Measurements from ENCODE around the gene ABHD17C.

DNA sequence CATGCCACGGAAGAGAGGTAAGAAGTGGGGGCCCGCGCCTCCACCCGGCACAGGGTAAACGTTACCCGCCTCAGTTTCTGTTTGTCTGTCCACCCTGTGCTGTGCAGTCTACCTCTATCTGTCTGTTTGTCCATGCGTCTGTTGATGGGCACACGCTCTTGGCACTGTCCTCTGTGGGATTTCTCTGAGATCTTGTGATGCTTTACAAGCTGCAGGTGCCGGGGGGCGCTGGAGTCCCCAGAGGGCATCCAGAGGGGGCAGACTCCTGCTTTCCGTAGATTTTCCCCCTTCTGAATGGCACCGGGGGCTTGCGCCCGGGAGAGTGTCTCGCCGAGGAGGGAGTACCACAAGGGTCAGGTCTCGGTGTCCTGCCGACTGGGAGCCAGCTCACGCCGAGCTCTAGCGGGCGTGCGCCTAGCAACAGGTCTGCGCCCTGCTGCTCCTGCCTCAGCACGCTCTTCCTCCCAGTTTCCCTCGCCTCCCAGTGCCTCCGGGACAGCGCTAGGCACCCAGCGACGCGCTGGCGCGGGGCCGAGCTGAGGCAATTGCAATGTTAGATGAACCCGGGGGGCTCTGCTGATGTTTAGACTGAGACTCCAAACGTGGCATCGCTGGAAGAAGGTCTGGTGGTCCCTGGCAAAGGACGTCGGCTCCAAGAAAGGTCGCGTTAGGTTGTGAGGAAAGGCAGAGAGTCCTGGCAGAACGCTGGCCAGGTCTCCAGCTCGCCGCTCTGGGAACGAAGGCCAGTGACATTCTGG is 84.7 kb downstream of the ABHD17C start:
- TF ChIP-seq, protein P1, sequence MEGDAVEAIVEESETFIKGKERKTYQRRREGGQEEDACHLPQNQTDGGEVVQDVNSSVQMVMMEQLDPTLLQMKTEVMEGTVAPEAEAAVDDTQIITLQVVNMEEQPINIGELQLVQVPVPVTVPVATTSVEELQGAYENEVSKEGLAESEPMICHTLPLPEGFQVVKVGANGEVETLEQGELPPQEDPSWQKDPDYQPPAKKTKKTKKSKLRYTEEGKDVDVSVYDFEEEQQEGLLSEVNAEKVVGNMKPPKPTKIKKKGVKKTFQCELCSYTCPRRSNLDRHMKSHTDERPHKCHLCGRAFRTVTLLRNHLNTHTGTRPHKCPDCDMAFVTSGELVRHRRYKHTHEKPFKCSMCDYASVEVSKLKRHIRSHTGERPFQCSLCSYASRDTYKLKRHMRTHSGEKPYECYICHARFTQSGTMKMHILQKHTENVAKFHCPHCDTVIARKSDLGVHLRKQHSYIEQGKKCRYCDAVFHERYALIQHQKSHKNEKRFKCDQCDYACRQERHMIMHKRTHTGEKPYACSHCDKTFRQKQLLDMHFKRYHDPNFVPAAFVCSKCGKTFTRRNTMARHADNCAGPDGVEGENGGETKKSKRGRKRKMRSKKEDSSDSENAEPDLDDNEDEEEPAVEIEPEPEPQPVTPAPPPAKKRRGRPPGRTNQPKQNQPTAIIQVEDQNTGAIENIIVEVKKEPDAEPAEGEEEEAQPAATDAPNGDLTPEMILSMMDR (IDR thresholded peaks at IDR 0.05; ENCODE audit: poor library complexity): no peak
- TF ChIP-seq EZH2phosphoT487 (IDR thresholded peaks at IDR 0.05; ENCODE audit: low read depth, severe bottlenecking, unreplicated experiment): no peak
